ENCODE data around the gene SBNO1. TPM values are rescaled to one million over a fixed set of nuclear protein-coding genes. Genes with fewer than 3 reads are reported as not detected.

Gene SBNO1
- polyA plus RNA-seq, 3 donors: 29.8 to 34.2 (median 30.1) TPM

GRCh38 chr12:123288751-123289346, 75.8 kb downstream of the SBNO1 start:
- no peak for DNase-seq (ENCODE audit: extremely low read depth in 1 of 11, low read depth in 9 of 11, low spot score in 4 of 11)

GRCh38 chr12:123286652-123287373, 77.8 kb downstream of the SBNO1 start:
- DNase-seq (ENCODE audit: extremely low read depth in 1 of 11, low read depth in 9 of 11, low spot score in 4 of 11): no peak

- DNase-seq (ENCODE audit: extremely low read depth in 1 of 11, low read depth in 9 of 11, low spot score in 4 of 11): no peak
Measured at GRCh38 chr12:123284669-123285068, 80.0 kb downstream of the SBNO1 start.

GRCh38 chr12:123283461-123283860, 81.2 kb downstream of the SBNO1 start:
- DNase-seq (ENCODE audit: extremely low read depth in 1 of 11, low read depth in 9 of 11, low spot score in 4 of 11): no peak

- DNase-seq (ENCODE audit: extremely low read depth in 1 of 11, low read depth in 9 of 11, low spot score in 4 of 11): no peak
Measured at GRCh38 chr12:123282111-123282510, 82.5 kb downstream of the SBNO1 start.

- no peak for DNase-seq (ENCODE audit: extremely low read depth in 1 of 11, low read depth in 9 of 11, low spot score in 4 of 11)
Measured at GRCh38 chr12:123280971-123281370, 83.7 kb downstream of the SBNO1 start.

GRCh38 chr12:123278101-123278627, 86.5 kb downstream of the SBNO1 start:
- no peak for DNase-seq (ENCODE audit: extremely low read depth in 1 of 11, low read depth in 9 of 11, low spot score in 4 of 11)

- DNase-seq (ENCODE audit: extremely low read depth in 1 of 11, low read depth in 9 of 11, low spot score in 4 of 11): no peak
Measured at GRCh38 chr12:123273166-123273565, 91.5 kb downstream of the SBNO1 start.

- DNase-seq (ENCODE audit: extremely low read depth in 1 of 11, low read depth in 9 of 11, low spot score in 4 of 11): peak in 1 of 11 donors; percentile 57
Measured at GRCh38 chr12:123271001-123271668, 93.5 kb downstream of the SBNO1 start.

- no peak for DNase-seq (ENCODE audit: extremely low read depth in 1 of 11, low read depth in 9 of 11, low spot score in 4 of 11)
Measured at GRCh38 chr12:123270214-123271000, 94.2 kb downstream of the SBNO1 start.

GRCh38 chr12:123269896-123270213, 94.8 kb downstream of the SBNO1 start:
- DNase-seq (ENCODE audit: extremely low read depth in 1 of 11, low read depth in 9 of 11, low spot score in 4 of 11): no peak

GRCh38 chr12:123269395-123269892, 95.2 kb downstream of the SBNO1 start:
- peak in 2 of 11 donors; percentile 58 to 68 for DNase-seq (ENCODE audit: extremely low read depth in 1 of 11, low read depth in 9 of 11, low spot score in 4 of 11)

GRCh38 chr12:123268850-123269249, 95.8 kb downstream of the SBNO1 start:
- no peak for DNase-seq (ENCODE audit: extremely low read depth in 1 of 11, low read depth in 9 of 11, low spot score in 4 of 11)

GRCh38 chr12:123267991-123268843, 96.4 kb downstream of the SBNO1 start:
- DNase-seq (ENCODE audit: extremely low read depth in 1 of 11, low read depth in 9 of 11, low spot score in 4 of 11): no peak

- no peak for DNase-seq (ENCODE audit: extremely low read depth in 1 of 11, low read depth in 9 of 11, low spot score in 4 of 11)
Measured at GRCh38 chr12:123267335-123267920, 97.2 kb downstream of the SBNO1 start.

GRCh38 chr12:123266679-123267277, 97.9 kb downstream of the SBNO1 start:
- DNase-seq (ENCODE audit: extremely low read depth in 1 of 11, low read depth in 9 of 11, low spot score in 4 of 11): no peak

- DNase-seq (ENCODE audit: extremely low read depth in 1 of 11, low read depth in 9 of 11, low spot score in 4 of 11): no peak
Measured at GRCh38 chr12:123265851-123266678, 98.6 kb downstream of the SBNO1 start.

Data from renal cortex interstitium (tissue), 11 donors.